Measurements from ENCODE around the gene TFB1M.
"Not testable (repeated sequence)": the region's sequence is repeated elsewhere in the genome, so short reads cannot be mapped to it uniquely, and the experiment has no call there.

Gene TFB1M

DNA sequence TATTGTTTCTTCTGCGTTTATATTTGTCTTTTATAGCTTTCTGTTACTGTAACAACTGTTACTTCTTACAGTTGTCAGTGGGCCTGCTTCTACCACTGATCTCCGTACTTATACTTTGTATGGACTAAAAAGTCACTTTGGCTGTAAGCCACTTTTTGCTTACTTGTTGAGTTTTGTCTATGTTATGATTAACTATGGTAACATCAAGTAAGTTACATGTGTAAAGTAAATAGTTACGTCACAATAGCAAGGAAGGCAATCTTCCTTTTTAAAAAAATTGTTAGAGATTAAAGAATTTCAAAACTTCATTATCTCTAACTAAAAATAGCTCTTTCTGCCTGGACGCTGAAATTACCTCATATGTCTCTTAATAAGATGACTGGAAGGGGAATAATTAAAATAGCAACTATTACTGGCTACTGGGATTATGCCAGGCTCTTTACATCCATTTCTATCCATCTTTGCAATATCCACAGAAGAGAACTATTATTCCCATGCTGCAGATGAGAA lies 10.9 kb downstream of the TFB1M start:
- DNase-seq (ENCODE audit: low read depth in 2 of 2): no peak

DNA sequence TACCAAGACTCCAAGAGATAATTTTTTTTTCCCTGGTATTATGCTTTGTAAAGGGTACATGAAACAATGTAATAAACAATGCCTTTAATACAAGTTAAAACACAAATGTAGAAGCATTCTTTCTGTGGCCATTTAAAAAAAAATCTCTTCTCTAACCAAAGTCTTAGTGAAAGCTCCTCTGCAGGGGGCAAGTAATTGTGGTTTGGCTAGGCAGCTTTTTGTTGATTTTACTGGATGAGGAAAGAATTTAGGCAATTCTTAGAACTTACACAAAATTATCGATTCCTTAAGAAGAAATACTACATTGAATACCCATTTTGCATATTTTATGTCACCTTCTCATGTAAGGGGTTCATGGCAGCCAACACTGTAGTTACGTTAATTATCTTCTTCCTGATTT lies 12.4 kb downstream of the TFB1M start:
- DNase-seq (ENCODE audit: low read depth in 2 of 2): no peak

DNA sequence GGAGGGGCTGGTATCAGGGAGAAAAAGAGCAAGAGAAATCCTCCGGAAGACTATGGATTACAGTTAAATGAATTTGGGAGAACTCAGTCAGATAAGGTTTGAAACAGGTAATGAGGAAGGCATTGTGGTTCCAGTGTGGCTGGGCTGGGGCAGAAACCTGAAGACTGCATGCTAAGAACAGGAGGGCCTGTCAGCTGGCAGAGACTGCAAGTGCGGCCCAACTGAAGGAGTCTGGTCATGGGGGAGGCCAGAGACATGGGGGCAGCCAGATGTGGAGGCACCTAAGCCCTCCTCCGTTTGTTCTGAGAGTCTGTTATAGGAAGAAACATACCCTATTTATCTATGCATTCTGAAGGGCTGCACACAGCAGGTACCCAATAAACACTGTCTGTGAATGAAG lies 16.6 kb downstream of the TFB1M start:
- no peak for DNase-seq (ENCODE audit: low read depth in 2 of 2)

DNA sequence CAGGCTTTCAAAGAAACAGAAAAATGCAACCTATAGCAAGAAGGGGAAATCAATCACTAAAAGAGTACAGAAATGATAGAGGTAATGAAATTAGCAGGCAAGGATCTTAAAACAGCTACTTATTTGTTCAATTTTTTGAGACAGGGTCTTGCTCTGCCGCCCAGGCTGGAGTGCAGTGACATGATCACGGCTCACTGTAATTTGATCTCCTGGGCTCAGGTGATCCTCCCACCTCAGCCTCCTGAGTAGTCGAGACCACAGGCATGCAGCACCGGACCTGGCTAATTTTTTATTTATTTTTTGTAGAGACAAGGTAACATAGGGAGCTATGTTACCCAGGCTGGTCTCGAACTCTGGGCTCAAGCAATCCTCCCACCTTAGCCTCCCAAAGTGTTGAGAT lies 21.6 kb downstream of the TFB1M start:
- DNase-seq (ENCODE audit: low read depth in 2 of 2): no peak

DNA sequence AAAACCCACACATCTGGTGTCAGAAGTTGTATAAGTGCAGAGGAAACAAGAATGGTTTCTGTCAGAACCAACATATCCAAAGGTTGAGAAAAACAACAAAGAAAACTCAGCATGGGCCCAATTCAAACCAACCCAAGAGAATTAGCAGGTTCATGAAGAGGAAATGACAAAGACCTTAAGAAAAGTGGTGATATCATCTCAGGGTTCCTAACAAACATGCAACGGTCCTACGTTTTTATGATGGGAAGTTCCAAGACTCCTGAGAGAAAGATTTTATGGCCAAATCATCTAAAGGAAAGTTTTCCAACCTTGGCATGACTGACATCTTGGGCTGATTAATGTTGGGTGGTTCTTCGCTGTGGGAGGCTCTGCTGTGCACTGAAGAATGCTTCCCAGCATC lies 23.0 kb downstream of the TFB1M start:
- no peak for DNase-seq (ENCODE audit: low read depth in 2 of 2)

DNA sequence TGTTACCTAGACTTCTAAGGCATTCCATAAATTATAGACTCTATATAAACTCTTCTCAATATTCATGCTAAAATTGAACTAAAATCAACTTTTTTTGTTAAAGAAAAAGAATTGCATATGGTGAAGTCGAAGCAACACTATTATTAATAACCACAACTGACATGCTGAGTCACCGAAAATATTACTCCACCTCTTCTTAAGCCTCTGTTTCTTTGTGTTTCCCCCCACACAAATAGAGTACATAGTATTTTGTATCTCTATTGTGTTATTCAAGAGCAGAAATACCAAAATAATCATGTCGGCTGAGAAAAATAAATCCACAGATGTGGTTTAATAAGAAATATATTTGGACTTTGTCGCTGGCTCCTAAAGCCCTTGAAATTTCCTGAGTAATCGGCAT lies 23.8 kb downstream of the TFB1M start:
- no peak for DNase-seq (ENCODE audit: low read depth in 2 of 2)

DNA sequence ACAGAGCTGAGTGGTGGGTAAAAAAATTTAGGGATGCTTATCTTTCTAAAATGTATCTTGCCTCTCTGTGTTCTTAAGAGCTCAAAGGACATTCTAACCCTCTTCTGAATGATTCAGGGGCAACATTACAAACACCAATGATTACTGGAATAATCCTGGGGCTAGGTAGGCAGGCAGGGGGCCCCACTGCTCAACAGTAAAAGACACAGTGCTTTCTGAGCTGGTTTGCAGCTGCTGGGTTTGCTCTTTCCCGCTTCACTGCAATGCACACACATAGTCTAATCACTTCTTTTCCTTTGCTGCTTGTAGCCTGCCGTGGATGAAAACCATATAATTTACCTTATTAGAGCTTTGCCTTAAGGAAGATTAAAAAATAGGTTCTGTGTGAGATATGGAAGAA lies 26.5 kb downstream of the TFB1M start:
- DNase-seq (ENCODE audit: low read depth in 2 of 2): no peak

DNA sequence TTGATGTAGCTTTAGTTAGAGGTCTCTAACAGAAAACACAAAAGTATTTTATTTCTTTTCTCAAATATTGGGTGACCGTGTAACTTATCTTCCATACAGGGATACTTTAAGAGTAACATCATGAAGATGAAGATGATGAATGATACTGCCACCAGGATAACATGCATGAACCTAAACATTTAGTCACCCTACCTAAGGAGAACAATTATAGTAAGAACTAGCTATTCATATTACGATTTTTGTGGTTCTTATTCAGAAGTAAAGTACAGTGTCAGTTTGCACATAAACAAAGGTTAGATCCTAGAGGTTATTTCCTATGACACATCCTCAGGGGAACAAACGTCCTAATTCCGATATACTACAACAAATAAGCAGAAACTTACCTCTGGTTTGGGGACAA lies 29.5 kb downstream of the TFB1M start:
- no peak for DNase-seq (ENCODE audit: low read depth in 2 of 2)

DNA sequence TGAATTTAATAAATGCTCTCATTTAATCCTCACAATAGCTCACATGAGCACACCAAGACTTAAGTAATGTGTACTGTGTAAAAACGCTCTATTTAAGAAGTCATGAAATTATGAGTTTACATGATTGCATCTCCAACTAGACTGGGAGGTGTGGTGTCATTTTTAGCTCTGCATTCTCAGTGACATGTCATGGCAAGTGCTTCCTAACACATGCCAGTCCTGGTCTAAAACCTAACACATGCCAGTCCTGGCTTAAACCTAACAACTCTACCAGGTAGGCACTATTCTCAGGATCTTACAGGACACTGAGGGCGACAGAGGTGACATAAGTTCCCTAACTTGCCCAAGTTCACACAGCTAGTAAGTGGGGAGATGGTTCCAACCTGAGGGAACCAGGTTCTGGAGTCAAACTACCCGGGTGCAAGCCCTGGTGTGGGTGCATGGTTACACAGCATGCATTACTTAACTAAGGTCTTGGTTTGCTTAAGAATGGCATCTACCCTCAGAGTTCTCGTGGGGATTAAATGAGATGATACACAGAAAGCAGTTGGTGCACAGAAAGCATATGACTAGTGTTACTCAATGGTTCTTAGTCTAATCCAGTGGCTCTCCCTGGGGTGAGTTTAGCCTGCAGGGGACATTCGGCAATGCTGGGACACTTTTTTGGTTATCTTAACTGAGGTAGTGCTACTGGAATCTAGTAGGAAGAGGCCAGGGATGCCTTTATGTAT lies 35.8 kb downstream of the TFB1M start:
- DNase-seq (ENCODE audit: low read depth in 2 of 2): no peak

DNA sequence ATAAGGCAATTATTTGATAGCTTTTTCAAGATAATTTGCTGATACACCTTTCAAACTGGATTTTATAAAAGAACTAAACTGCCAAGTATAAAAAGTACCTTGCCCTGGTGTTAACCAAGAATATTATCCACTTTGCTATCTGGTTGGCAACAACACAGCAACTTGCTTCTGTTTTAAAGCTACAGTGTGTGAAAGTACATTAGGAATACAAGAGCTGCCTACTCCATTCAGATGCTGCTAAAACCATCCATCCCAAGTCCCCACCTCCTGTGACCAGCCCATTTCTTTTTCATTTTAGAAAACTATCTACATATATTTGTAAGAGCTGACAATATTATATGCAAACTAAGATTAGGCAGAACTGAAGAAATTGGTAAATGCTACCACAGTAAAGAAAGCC lies 37.6 kb downstream of the TFB1M start:
- no peak for DNase-seq (ENCODE audit: low read depth in 2 of 2)

DNA sequence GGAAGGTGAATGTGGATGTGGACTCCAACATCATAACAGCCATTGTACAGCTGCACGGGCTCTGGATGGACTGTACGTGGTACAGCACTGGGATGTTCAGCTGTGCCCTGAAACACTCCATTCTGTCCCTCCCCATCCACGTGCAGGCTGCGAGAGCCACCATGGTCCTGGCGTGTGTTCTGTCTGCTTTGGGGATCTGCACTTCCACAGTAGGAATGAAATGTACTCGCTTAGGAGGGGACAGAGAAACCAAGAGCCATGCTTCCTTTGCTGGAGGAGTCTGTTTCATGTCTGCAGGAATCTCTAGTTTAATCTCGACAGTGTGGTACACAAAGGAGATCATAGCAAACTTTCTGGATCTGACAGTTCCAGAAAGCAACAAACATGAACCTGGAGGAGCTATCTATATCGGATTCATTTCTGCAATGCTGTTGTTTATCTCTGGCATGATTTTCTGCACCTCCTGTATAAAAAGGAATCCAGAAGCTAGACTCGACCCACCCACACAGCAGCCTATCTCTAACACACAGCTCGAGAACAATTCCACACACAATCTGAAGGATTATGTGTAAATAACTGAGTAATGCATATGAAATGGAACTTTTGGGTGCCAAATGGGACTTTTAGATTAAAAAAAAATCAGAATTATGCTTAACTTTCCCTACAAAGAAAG lies 38.3 kb downstream of the TFB1M start:
- no peak for DNase-seq (ENCODE audit: low read depth in 2 of 2)

DNA sequence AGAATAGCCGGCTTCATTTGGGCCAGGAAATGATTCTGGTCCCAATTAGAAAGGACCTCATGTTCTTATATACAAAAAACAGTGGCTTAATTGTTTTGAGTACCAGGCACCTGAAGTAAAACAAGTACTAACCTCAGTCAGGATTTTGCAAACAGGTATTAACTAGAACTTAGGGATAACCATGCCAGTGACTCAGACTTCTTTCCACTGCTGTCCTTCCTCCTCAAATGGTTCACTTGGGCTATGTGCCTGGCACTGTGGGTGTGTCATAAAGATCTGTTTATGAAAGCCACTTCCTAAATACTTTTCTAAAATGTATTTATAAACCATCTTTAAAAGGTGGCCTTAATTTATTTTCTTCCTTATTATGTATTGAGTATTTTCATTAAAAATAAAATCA lies 39.8 kb downstream of the TFB1M start:
- DNase-seq (ENCODE audit: low read depth in 2 of 2): no peak

DNA sequence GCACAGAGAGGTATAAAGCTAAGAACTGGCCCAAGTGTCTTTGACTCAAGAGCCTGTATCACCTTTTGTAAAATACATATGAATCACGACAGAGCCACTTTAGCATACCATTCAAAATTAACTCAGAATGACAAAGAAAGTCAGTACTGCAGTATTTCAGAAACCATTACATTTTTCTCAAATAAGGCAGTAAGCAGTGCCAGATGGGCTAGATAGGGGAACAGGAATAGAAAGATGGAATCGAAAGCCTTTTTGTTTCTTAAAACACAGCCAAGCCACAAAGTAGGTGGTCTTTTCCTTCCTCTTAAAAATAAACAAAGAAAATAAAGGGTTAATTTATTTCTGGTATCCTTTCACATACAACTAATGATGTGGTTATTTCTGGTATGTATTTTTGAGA lies 40.2 kb downstream of the TFB1M start:
- no peak for DNase-seq (ENCODE audit: low read depth in 2 of 2)

DNA sequence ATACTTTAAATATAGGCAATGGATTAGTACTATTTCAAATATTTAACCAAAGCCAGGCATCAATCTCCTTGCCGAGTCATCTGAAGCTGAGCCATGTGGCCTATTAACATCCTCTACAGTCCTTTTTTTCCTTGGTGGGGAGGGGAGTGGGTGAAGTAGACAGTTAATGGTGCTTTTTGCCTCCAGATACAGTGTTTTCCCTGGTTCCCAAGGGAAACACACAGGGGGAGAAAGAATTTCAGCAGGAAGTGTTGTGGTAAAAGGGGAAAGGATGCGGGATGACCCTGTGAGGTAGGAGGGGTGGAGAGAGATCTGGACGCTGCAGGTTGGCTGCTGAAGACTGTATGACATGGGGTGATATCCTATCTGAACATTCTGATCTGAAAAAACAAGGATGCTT lies 40.9 kb downstream of the TFB1M start:
- no peak for DNase-seq (ENCODE audit: low read depth in 2 of 2)

DNA sequence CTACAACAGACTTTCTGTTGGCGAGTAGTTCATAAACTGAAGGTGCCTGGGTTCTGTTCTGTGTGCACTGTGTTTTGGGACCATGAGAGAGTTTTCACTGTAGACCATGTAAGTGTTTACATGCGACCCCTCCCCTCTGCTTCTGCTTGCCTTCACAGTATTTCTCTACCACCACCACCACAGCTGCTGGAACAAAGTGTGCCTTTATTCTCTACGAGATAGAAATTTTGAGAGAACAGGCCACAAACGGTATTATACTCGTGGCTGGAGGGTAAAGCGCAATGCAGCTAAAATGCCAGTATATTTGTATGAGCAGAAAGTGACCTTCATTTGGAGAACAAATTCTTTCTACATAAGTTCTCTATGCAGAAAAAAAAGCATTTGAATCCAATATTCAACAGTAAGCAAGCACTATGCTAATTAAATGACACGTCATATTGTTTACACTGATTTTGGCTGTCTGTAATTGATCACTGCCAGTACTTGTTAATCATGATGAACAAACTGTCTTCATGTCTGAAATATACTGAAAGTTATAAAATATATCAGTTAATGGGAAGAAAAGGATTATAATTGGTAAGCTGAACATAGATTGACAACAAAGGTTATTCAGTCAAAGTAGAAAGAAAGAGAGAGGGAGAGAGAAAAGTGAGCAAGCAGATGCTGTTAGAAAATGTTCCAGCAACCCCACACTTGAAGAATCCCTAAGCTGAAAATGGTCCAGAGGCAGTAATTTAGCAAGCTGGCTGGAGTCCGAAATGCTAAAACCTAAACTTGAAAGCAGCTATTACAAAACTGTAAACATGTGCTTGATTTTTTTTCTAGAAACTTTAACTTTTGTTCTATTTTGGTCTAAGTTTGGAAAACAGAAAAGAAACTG lies 41.7 kb downstream of the TFB1M start:
- no peak for DNase-seq (ENCODE audit: low read depth in 2 of 2)

DNA sequence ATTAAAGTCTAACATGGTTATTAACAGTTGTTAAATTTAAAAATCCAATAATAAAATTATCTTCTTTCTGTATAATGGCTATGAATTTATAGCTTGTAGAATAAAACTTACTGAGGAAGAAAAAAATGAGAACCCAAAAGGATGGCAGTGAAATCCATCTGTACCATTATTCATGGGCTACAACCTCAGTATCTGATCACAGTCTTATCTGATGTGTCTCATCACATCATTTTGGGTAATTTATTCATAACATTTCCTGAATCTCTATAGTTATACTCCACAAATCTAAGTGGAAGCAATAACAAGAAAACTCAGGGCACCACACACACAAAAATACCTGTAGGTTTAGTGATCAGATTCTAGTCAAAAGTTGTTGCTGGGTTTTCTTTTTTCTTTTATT lies 43.1 kb downstream of the TFB1M start:
- no peak for DNase-seq (ENCODE audit: low read depth in 2 of 2)

DNA sequence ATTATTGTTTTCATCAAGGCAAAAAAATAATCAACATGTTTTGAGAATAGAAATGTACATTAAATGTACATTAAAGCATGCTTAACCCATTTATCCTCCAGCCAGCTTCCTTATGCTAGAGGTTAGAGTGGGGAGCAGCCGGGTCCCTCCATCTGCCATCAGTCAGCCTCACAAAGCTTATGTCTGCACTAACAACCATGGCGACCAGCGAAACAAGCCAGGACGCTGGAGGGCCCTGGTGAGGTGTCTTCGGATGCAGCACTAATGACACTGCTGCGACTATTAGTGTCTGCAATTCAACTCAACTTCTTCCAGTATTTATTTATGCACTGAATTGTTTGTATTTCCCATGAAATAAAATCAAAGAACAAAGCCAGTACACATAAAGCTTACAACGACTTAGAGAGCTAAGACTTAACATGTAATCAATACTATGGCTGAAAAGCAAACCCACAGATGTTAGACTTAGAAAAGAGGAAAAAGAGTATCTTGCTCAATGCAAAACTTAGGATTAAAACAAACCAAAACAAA lies 43.7 kb downstream of the TFB1M start:
- no peak for DNase-seq (ENCODE audit: low read depth in 2 of 2)

DNA sequence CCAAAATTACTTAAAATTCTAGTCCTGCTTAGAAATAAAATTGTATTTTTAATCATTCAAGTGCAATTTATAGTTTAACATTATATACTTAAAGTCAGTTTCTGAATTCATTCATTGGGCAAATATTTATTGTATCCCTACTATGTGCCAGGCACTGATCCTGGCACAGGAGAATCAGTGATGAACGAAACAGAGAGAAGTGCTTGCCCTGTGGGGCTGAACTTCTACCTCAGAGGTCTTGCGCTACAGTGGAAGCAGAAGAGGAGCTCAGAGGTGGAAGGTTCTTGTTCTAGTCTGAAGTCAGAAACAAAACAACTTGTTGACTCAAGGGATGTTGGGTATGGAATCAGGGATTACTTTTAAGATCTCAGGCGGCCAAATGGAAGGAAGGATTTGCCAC lies 44.5 kb downstream of the TFB1M start:
- no peak for DNase-seq (ENCODE audit: low read depth in 2 of 2)

DNA sequence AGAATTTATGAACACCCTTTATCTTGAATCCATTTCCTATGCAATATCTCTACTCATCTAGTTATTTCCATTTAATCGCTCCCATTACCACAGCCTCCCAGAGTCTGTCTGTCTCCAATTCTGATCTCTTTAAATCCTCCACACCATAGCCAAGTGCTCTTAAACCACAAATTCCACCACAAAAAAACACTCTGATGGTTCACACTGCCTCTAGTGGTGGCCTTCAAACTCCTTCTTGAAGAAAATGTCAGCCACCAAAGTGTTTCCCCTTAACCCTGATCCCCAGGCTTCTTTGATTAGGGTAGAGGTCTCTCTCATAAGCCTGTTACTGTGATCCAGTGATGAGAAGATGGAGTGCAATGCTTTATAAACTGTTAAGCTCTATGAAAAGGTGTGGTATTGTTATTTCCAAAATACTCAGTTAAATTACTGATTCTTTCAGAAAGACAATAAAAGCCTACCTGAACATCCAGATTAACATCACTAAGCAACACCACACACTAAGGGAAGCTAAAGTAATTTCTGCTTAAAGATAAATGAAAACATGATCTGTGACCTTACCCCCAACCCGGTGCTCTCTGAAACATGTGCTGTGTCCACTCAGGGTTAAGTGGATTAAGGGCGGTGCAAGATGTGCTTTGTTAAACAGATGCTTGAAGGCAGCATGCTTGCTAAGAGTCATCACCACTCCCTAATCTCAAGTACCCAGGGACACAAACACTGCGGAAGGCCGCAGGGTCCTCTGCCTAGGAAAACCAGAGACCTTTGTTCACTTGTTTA lies 46.0 kb downstream of the TFB1M start:
- not testable (repeated sequence) for DNase-seq (ENCODE audit: low read depth in 2 of 2)

DNA sequence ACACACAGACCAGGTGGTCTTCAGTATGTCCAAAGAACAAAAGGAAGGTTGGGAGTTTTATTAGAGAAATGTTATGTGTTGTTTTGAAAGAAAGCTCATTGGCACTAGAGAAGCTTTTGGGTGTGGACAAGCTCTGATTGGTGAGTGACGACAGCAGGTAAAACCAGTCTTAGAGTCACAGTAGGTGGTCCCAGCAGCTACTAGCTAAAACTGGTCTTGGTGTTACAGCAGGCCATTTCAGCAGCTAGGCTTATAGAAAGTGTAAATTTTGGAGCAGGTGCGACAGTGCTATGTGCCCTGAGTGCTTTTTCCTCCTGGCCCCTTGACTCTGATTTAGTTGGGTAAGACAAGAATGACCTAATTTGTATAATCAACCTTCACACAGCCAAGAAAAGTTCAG lies 46.9 kb downstream of the TFB1M start:
- DNase-seq (ENCODE audit: low read depth in 2 of 2): no peak

DNA sequence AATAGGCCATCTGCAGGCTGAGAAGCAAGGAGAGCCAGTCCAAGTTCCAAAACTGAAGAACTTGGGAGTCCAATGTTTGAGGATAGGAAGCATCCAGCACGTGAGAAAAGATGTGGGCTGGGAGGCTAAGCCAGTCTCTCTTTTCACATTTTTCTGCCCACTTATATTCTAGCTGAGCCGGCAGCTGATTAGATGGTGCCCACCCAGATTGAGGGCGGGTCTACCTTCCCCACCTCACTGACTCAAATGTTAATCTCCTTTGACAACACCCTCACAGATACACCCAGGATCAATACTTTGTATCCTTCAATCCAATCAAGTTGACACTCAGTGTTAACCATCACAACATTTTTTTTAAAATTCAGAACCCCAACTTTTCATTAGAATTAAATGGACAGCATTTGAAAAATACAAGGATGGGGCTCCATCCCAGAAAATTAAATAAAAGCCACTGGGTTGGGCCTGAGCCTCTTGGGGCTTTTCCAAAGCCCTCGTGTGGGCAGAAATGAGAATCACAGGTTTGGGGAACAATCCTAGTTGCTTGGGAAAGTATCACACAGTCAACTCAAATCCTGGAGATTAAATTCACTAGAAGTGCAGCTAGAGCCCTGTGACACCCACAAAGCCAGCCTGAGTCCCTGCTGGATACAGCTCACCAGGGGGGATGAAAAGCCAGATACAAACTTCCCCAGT lies 48.3 kb downstream of the TFB1M start:
- no peak for DNase-seq (ENCODE audit: low read depth in 2 of 2)
